CD4-positive, alpha-beta T cell treated with Interleukin-21 for 1 hour (primary cell): Measurements from ENCODE around the gene C1QTNF6.
"Not testable (repeated sequence)": the region's sequence is repeated elsewhere in the genome, so short reads cannot be mapped to it uniquely, and the experiment has no call there.

Experiments used
- DNase-seq: peaks from one replicate; pipeline ENCODE4 v3.0.0-alpha.2; 2020

Gene C1QTNF6

GRCh38 chr22:37206841-37207821 lies 19.1 kb upstream of the C1QTNF6 start:
- DNase-seq: no peak

GRCh38 chr22:37206118-37206840 lies 18.2 kb upstream of the C1QTNF6 start:
- DNase-seq: no peak

GRCh38 chr22:37205046-37205445 lies 17.0 kb upstream of the C1QTNF6 start:
- no peak for DNase-seq

GRCh38 chr22:37204045-37204655 lies 16.1 kb upstream of the C1QTNF6 start:
- DNase-seq: no peak

- no peak for DNase-seq
These were observed 15.5 kb upstream of the C1QTNF6 start for GRCh38 chr22:37203354-37204044.

- no peak for DNase-seq
These were observed 14.7 kb upstream of the C1QTNF6 start for GRCh38 chr22:37202716-37203115.

GRCh38 chr22:37202001-37202555 lies 14.0 kb upstream of the C1QTNF6 start:
- no peak for DNase-seq

- not testable (repeated sequence) for DNase-seq
These were observed 13.4 kb upstream of the C1QTNF6 start for GRCh38 chr22:37201443-37201820.

GRCh38 chr22:37199760-37200108 lies 11.7 kb upstream of the C1QTNF6 start:
- DNase-seq: no peak

- DNase-seq: peak; percentile 99
These were observed 11.2 kb upstream of the C1QTNF6 start for GRCh38 chr22:37199103-37199759.

- peak; percentile 91 for DNase-seq
These were observed 10.4 kb upstream of the C1QTNF6 start for GRCh38 chr22:37198258-37199102.

- no peak for DNase-seq
These were observed 9.6 kb upstream of the C1QTNF6 start for GRCh38 chr22:37197451-37198257.

GRCh38 chr22:37196539-37197450 lies 8.7 kb upstream of the C1QTNF6 start:
- no peak for DNase-seq

GRCh38 chr22:37195921-37196320 lies 7.9 kb upstream of the C1QTNF6 start:
- DNase-seq: no peak

- no peak for DNase-seq
These were observed 6.7 kb upstream of the C1QTNF6 start for GRCh38 chr22:37194750-37195149.

- peak; percentile 68 for DNase-seq
These were observed 5.7 kb upstream of the C1QTNF6 start for GRCh38 chr22:37193629-37194191.

GRCh38 chr22:37192741-37193140 lies 4.7 kb upstream of the C1QTNF6 start:
- no peak for DNase-seq

GRCh38 chr22:37192204-37192603 lies 4.2 kb upstream of the C1QTNF6 start:
- DNase-seq: no peak
